ENCODE measurements around the gene SLC39A11.
"Not testable (repeated sequence)": the region's sequence is repeated elsewhere in the genome, so short reads cannot be mapped to it uniquely, and the experiment has no call there.

Gene SLC39A11

GRCh38 chr17:72861811-72862210, 230.7 kb downstream of the SLC39A11 start:
- DNase-seq = no peak

DNA sequence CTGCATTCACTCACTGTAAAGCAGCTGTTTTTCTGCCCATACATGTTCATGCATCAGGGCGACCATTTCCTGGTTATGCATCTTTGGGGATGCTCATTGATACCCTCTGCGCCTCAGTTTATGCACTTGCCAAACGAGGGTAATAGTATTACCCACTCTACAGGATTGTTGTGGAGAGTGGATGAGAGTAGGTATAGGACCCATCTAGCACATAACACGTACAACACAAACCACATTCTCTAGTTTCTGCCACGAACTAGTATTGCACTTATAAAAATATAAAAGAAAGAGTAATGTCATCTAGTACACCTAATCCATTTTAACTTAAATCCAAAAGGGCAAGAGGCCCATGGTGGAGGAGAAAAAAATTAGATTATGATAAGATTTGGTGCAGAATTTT, 231.7 kb downstream of the SLC39A11 start:
- DNase-seq = no peak

DNA sequence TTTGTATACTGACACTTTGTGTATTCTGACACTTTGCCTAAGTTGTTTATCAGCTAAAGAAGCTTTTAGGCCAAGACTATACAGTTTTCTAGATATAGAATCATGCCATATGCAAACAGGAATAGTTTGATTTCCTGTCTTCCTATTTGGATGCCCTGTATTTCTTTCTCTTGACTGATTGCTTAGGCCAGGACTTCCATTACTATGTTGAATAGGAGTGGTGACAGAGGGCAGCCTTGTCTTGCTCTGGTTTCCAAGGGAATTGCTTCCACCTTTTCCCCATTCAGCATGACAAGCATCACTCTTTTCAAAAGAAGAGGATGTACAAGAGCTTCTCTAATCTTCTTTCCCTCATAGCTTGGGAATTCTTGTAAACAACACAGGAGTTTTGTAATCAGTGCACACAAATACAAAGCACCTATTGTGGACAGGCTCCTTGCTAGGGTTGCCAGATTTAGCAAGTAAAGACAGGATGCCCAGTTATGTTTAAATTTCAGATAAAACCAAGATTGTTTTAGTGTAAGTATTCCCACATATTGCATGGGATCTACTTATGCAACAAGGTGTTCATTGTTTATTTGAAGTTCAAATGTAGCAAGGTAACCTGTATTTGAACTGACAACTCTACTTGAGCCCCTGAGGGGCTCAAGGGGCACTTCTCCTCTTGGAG, 233.5 kb downstream of the SLC39A11 start:
- no peak for DNase-seq

DNA sequence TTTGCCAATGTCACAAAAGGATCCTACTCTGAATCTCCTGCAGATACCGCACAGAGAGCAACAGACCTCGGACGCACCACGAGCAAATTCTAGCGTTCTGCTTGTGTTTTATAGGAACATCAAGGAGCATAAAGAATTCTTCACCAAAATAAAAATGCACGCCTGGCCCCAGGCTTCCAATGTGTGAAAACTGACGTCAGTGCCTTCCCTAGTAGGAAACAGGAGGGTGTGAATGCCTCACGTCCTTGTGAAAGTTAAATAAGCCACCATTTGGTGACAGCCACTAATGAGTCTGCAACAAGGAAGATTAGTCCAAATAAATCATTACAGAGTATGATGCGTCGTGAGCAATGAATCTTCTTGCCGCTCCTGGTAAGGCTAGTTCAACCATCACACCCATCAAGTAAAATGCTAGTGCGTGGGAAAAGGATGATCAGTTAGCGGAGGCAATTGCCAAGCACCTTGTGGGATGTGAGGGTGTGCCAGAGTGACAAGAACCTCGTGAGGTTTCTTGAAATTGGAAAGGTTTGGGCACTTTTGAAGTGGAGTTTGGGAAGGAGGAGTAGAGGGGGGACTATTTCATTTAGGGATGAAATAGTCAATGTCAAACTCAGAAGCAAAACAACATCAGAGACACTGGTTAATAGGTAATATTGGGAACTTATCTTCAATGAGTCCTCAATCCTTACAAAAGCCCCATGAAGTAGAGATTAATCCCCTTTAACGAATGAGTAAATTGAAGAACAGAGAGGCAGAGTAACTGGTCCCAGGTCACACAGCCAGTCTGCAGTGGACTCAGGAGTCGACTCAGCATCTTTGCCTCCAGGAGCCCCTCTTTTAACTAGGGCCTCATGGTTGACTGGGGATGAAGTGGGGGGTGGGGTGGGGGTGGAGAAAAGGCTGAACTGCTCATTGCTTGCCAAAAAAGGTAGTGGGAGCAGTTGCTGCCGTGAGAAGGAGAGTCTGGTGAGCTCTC, 238.8 kb downstream of the SLC39A11 start:
- DNase-seq = no peak

GRCh38 chr17:72852277-72852938, 240.1 kb downstream of the SLC39A11 start:
- no peak for DNase-seq

GRCh38 chr17:72850410-72851118, 241.9 kb downstream of the SLC39A11 start:
- DNase-seq = no peak

DNA sequence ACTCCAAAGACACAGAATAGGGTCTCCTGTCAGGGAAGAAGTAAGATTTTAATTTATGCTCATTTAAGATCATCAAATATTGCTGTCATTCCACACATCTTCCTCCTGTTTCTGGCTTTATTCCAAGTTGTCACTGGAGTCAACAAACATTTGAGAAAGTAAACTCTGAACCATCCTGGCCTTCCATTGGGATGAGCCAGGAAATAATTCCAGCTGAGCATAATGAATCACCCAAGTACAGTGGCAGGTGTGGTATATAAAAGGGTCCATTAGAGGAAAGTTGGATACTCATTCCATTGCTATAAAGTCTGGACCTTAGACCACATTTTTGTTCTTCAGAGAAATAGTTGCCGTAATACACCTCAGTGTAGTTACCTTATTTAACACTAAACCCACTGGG, 246.1 kb downstream of the SLC39A11 start:
- DNase-seq = no peak

DNA sequence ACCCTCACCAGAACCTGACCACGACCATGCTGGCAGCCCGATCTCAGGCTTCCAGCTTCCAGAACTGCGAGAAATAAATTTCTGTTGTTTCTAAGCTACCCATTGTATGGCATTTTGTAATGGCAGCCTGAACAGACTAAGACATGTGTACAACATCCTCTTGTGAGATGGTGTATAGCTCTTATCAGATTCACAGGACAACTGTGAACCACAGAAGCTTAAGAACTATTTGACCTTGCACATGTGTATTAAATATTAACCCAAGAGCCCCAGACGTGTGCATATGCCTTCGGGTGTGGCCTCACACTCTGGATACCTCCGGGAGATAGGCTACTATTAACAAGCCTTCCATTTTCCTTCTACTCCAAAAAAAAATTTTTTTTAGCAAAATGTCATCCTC, 248.9 kb downstream of the SLC39A11 start:
- no peak for DNase-seq

DNA sequence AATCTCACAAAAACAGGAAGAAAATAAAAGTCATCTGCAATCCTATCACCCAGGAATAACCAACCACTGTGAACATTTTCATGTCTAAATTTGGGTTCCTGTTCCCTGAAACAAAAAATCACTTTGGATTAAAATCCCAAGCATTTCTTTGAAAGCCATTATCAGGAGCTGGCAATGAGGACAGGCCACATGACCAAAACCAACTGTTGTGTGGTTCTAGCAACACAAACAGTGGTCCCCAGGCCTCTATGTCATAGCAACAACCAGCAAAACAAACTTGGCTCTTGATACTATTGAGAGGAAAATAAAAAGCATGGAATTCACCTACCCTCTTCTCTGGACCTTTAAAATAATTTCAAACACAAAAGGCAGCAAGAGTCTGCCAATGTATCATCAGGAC, 252.5 kb downstream of the SLC39A11 start:
- DNase-seq = no peak

- DNase-seq = no peak
Measured at GRCh38 chr17:72839131-72839725, 253.3 kb downstream of the SLC39A11 start.

- DNase-seq = no peak
Measured at GRCh38 chr17:72838581-72838980, 253.9 kb downstream of the SLC39A11 start.

GRCh38 chr17:72838068-72838467, 254.4 kb downstream of the SLC39A11 start:
- no peak for DNase-seq

DNA sequence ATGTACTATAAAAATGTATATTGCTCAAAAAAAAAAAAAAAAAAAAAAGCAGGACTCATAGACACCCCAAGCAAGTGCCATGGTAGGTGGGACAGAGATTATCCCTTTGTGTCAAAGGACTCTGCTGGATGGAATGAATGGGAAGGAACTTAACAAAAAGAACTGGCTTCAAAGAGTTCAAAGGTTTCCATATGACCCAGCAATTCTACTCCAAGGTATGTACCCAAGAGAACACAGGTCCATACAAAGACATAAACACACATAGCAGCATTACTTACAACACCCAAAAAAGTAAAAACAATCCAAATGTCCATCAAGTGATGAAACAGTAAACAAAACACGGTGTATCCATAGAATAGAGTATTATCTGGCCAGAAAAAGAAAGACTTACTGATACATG, 255.2 kb downstream of the SLC39A11 start:
- no peak for DNase-seq

GRCh38 chr17:72833128-72833765, 259.2 kb downstream of the SLC39A11 start:
- DNase-seq = no peak

DNA sequence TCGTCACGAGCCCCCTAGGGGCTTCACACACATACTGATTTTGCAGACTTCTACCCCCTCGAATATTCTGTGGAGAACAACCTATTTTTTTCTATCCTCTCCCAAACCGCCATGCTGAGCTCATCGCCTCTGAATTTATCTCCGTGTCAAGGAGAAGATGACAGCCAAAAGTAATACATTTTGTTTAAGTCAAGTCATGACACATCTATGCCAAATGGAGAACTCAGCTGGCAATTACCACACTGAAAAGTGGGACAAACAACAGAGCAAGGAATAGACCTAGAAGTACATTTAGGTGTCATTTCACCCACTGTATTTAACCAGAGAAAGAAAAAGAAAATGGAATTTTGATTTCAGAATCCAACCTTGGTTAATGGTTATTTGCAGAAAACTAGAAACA, 260.2 kb downstream of the SLC39A11 start:
- no peak for DNase-seq

DNA sequence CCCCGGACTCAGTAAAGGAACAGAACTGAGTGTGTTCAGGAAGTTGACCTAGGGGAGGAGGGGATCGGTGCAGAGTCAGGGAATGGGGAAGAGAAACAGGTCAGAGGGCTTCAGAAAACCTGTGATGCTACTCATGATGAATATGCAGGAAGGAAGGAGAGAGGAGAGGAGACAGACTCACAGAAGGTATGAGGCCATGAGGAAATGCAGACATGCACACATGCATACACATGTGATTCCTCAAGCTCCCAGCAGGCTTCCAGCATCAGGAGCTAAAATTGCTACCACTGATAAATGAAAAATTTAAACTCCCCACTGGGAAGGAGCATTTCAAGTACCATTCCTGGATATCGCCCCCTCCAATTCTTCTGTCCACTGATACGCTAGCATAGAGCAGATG, 262.6 kb downstream of the SLC39A11 start:
- DNase-seq = no peak

DNA sequence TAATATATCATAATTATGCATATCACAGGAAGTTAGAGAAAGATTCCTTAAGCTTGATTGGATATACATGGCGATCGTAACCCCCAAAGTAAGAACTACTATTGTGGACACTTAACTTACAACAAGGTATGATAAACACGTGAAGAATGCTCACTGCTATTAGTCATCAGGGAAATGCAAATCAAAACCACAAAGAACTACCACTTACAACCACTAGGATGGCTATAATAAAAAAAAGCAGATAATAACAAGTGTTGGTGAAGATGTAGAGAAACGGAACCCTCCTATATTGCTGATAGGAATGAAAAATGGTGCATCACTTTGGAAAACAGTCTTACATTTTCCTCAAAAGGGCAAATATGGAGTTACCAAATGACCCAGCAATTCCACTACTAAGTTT, 265.9 kb downstream of the SLC39A11 start:
- DNase-seq = no peak

- not testable (repeated sequence) for DNase-seq
Measured at GRCh38 chr17:72826059-72826458, 266.4 kb downstream of the SLC39A11 start.

DNA sequence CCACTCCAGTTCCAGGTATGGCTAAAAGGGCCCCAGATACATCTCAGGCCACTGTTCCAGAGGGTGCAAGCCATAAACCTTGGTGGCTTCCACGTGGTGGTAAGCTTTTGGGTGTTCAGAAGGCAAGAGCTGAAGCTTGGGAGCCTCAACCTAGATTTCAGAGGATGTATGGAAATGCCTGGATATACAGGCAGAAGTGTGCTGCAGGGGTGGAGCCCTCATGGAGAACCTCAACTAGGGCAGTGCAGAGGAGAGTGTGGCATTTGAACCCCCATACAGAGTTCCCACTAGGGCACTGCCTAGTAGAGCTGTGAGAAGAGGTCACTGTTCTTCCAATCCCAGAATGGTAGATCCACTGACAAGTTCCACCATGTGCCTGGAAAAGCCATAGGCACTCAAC, 267.3 kb downstream of the SLC39A11 start:
- no peak for DNase-seq

- DNase-seq = not testable (repeated sequence)
Measured at GRCh38 chr17:72824267-72824666, 268.2 kb downstream of the SLC39A11 start.

DNA sequence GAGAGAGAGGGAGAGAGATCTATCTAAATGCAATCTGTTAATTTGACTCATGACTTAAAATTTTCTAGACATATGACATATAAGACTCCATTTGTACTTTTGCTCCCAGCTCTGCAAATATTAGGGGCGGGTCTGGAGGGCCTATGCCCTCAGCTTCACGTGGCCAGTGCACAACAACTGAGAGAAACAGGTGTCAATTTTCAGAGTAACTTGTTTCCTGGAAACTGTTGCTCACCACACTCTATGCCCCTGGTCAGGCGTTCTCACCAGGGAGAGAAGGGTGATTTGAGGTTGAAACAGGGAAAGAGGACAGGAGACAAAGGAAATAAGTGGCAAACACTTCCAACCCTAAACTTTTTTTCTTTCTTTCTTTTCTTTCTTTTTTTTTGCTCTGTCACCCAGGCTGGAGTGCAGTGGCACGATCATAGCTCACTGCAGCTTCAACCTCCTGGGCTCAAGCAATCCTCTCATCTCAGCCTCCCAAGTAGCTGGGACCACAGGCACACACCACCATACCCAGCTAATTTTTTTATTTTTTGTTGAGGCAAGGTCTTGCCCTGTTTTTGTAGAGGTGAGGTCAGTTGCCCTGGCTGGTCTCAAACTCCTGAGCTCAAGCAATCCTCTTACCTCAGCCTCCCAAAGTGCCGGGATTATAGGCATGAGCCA, 270.0 kb downstream of the SLC39A11 start:
- DNase-seq = no peak

All from CD4-positive, alpha-beta T cell treated with Interleukin-21 for 1 hour (primary cell).